Lower lobe of right lung (tissue), 2 donors: Measurements from ENCODE around the gene TLR10. TPM values are rescaled to one million over a fixed set of nuclear protein-coding genes. Genes with fewer than 3 reads are reported as not detected.

Source experiments
- ATAC-seq, 2 donors: fragments of 200-7000 bp; cut with Tn5 transposase; one replicate each; pipeline ENCODE4 v1.9.1; 2020 to 2022; ENCODE audit warnings: mild to moderate bottlenecking in 2 of 2, moderate library complexity in 2 of 2
- DNase-seq: peaks from one replicate; pipeline ENCODE4 v3.0.0-alpha.2; 2020
- H3K27ac ChIP-seq: fragments of 200-600 bp; one replicate; pipeline ENCODE4 v1.8.0; 2022
- H3K27me3 ChIP-seq: fragments of 200-600 bp; one replicate; pipeline ENCODE4 v1.8.0; 2022; ENCODE audit warnings: low read depth
- H3K36me3 ChIP-seq: fragments of 200-600 bp; one replicate; pipeline ENCODE4 v1.8.0; 2022; ENCODE audit warnings: mild to moderate bottlenecking
- H3K4me1 ChIP-seq: fragments of 200-600 bp; one replicate; pipeline ENCODE4 v1.8.0; 2022
- H3K4me3 ChIP-seq: fragments of 200-600 bp; one replicate; pipeline ENCODE4 v1.8.0; 2022; ENCODE audit warnings: mild to moderate bottlenecking
- H3K9me3 ChIP-seq: fragments of 200-600 bp; one replicate; pipeline ENCODE4 v1.8.0; 2022
- CTCF ChIP-seq: fragments of 200-600 bp; IDR thresholded peaks from one replicate; pipeline ENCODE4 v1.8.0; 2022; ENCODE audit warnings: antibody characterized with exemption, mild to moderate bottlenecking
- intact Hi-C: fragments of 100-400 bp; cut with DNase I; formaldehyde crosslinking; loops from one replicate; pipeline ENCODE4 v1.11.0; 2022
- total RNA-seq: library from RNA; stranded (reverse); fragmentation: NEBNext Ultra II Directional; extraction: Animal tissue kit (Norgen Biotek cat#: 25700); gene quantifications from one replicate; pipeline ENCODE4 v1.2.1, GENCODE V29; 2021
- donor health status: DM: no; HTN: yes; CAD: no; lungs with severe emphysema.

TLR10 gene
- total RNA-seq, 1 donor from 2014 or later = 1.2 TPM

- Histone ChIP-seq H3K9me3 (no peaks in the 10 kb centered on the region), H3K36me3 (no peaks in the 10 kb centered on the region), H3K4me1 (peaks cover 11% of the 10 kb centered on the region), H3K4me3 (no peak overlapping the region), H3K27ac (no peak overlapping the region), H3K27me3 (no peaks in the 10 kb centered on the region)
- ATAC-seq = no peak
- no peak for DNase-seq
- TF ChIP-seq CTCF = no peak
- intact Hi-C loops = no loop called here
Measured at GRCh38 chr4:38751341-38752010, 31.3 kb downstream of the TLR10 start.

GRCh38 chr4:38749336-38749735 lies 33.5 kb downstream of the TLR10 start:
- no peak overlapping the region for H3K27ac ChIP-seq
- ATAC-seq (no peak), DNase-seq (no peak)
- intact Hi-C loops = no loop called here
- H3K4me1 ChIP-seq = peaks cover 11% of the 10 kb centered on the region
- no peaks in the 10 kb centered on the region for H3K9me3 ChIP-seq
- no peak for TF ChIP-seq CTCF
- no peaks in the 10 kb centered on the region for H3K36me3 ChIP-seq
- H3K27me3 ChIP-seq = no peaks in the 10 kb centered on the region
- H3K4me3 ChIP-seq = no peak overlapping the region

GRCh38 chr4:38747629-38748028 lies 35.2 kb downstream of the TLR10 start:
- TF ChIP-seq CTCF = no peak
- H3K36me3 ChIP-seq = no peaks in the 10 kb centered on the region
- peaks cover 10% of the 10 kb centered on the region for H3K4me1 ChIP-seq
- DNase-seq = no peak
- intact Hi-C loops = no loop called here
- no peaks in the 10 kb centered on the region for H3K9me3 ChIP-seq
- H3K27ac ChIP-seq = no peak overlapping the region
- ATAC-seq = no peak
- no peaks in the 10 kb centered on the region for H3K27me3 ChIP-seq
- no peak overlapping the region for H3K4me3 ChIP-seq

- intact Hi-C loops = no loop called here
- no peak overlapping the region for H3K27ac ChIP-seq
- TF ChIP-seq CTCF = no peak
Measured at GRCh38 chr4:38745881-38746280, 36.9 kb downstream of the TLR10 start.

GRCh38 chr4:38743866-38744265 lies 38.9 kb downstream of the TLR10 start:
- no peaks in the 10 kb centered on the region for H3K36me3 ChIP-seq
- DNase-seq (no peak), ATAC-seq (peak in 1 of 2 donors; percentile 24)
- intact Hi-C loops = no loop called here
- no peak overlapping the region for H3K4me3 ChIP-seq
- no peaks in the 10 kb centered on the region for H3K27me3 ChIP-seq
- no peaks in the 10 kb centered on the region for H3K4me1 ChIP-seq
- no peak for TF ChIP-seq CTCF
- H3K9me3 ChIP-seq = no peaks in the 10 kb centered on the region
- no peak overlapping the region for H3K27ac ChIP-seq

More at GRCh38 chr4:38745881-38746280, 36.9 kb downstream of the TLR10 start:
- no peaks in the 10 kb centered on the region for H3K9me3 ChIP-seq
- no peak for DNase-seq
- H3K27me3 ChIP-seq = no peaks in the 10 kb centered on the region
- H3K36me3 ChIP-seq = no peaks in the 10 kb centered on the region
- no peaks in the 10 kb centered on the region for H3K4me1 ChIP-seq
- no peak overlapping the region for H3K4me3 ChIP-seq
- ATAC-seq = no peak
